ENCODE measurements around the gene EME1. TPM values are rescaled to one million over a fixed set of nuclear protein-coding genes. Genes with fewer than 3 reads are reported as not detected.

The EME1 gene
- polyA plus RNA-seq, 1 of the 3 experiments (the other 2 are of a cell fraction) = 16.9 TPM

DNA sequence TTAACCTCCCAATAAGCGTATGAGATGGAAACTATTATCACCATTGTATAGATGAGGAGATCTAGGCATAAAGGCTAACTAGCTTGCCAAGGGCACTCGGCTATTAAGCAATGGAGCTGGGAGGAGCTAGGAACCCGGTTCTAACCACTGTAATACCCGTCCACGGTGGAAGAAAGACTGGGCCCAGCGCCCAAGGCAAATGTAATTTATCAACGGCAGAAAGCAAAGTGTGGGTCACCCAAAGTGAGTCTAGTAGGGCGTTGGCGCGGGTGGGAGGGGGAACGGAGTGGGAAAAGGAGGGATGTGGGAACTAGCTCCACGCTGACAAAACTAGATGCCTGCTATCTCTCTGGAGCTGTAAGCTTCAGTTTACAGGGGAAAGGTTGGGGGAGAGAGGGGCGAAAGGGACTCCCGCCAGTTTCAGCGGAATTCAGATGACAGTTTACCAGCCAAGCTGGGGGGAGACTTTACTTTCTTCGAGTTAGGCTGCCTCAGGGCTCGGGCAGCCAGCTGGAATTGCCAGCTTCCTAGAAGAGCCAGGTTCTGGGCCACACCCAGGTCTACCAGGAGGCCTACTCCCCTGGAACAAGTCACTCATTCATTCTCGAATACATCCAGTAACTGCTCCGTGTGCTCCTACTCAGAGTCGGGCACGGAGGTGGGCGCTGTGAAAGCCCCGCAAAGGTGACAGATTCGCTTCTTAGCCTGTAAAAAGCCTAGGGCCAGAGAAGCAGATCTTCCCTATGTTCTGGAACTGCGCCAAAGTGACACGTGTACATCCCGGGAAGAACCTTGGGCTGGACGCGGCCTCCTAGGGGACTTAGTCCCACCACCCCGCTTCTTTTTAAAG lies 23.5 kb downstream of the EME1 start:
- peaks cover 10 to 23% of the 10 kb centered on the region in 2 experiments for H3K4me1 ChIP-seq (ENCODE audit: control insufficient read depth in 1 of 2, insufficient read depth in 2 of 2, low read depth in 1 of 2, low read length in 1 of 2)
- H3K79me2 ChIP-seq (ENCODE audit: insufficient read depth) = peaks cover 59% of the 10 kb centered on the region
- POLR2A ChIA-PET = interaction anchor here (1.2 to 2.6 kb wide), 8 partner anchors 7 to 83 kb away, joined by 3 to 12 read pairs (median 6); partner anchors contain the start of gene ACSF2
- H3F3A ChIP-seq (replicated peaks; ENCODE audit: insufficient read depth) = no peaks in the 10 kb centered on the region
- H3K9ac ChIP-seq = peak overlapping the region; percentile 99
- H3K4me3 ChIP-seq (ENCODE audit: low read depth in 2 of 2, low read length in 1 of 2) = peak overlapping the region; percentile 91 to 99
- H3K9me2 ChIP-seq = no peaks in the 10 kb centered on the region
- DNase-seq = peak; percentile 58
- WGBS (ENCODE audit: low lambda C conversion rate) = 3% methylated on average over 30 of the region's 30 CpGs
- H3K27ac ChIP-seq (ENCODE audit: low read depth in 2 of 2, low read length in 1 of 2) = peak overlapping the region; percentile 74 to 83
- H3K36me3 ChIP-seq (replicated peaks in 1 of 2; ENCODE audit: control insufficient read depth in 1 of 2, insufficient read depth in 2 of 2, low read length in 1 of 2) = peaks cover 38 to 44% of the 10 kb centered on the region in 2 experiments
- CTCF ChIA-PET = interaction anchor here (0.6 to 4.6 kb wide), 41 partner anchors 8 to 300 kb away, joined by 3 to 80 read pairs (median 9); partner anchors contain the start of genes ACSF2, COL1A1, EME1 and MRPL27
- H2AFZ ChIP-seq (ENCODE audit: low read depth) = no peak overlapping the region
- TF ChIP-seq USF2 (IDR thresholded peaks at IDR 0.05; ENCODE audit: borderline replicate concordance, low read depth, low read length) = no peak
- TF ChIP-seq MXI1 (IDR thresholded peaks at IDR 0.05; ENCODE audit: low read depth, low read length) = peak; percentile 72; the same call in 1 of the 2 replicates
- TF ChIP-seq MAX (IDR thresholded peaks at IDR 0.05; ENCODE audit: low read depth) = peak; percentile 65; the same call in 1 of the 2 replicates
- TF ChIP-seq NFIC (IDR thresholded peaks at IDR 0.05; ENCODE audit: borderline replicate concordance) = peak; percentile 60; the same call in 1 of the 2 replicates
- H3K27me3 ChIP-seq (ENCODE audit: insufficient read depth) = no peaks in the 10 kb centered on the region
- peak overlapping the region; percentile 97 for H3K4me2 ChIP-seq
- peaks cover 44% of the 10 kb centered on the region for H4K20me1 ChIP-seq (ENCODE audit: insufficient read depth)
- H3K9me3 ChIP-seq = no peaks in the 10 kb centered on the region

- Histone ChIP-seq H3K27me3 (ENCODE audit: insufficient read depth) (no peaks in the 10 kb centered on the region; the same call in 1 of the 2 replicates), H3K9ac (peak within 1 kb of the TSS; percentile 99), H3K4me3 (ENCODE audit: low read depth in 2 of 2, low read length in 1 of 2) (peak within 1 kb of the TSS; percentile 91 to 99), H3K27ac (ENCODE audit: low read depth in 2 of 2, low read length in 1 of 2) (peak within 1 kb of the TSS; percentile 74 to 83), H4K20me1 (ENCODE audit: insufficient read depth) (peaks cover 38% of the 10 kb centered on the region), H3F3A (replicated peaks; ENCODE audit: insufficient read depth) (no peaks in the 10 kb centered on the region), H3K79me2 (ENCODE audit: insufficient read depth) (peaks cover 50% of the 10 kb centered on the region), H3K9me2 (no peaks in the 10 kb centered on the region), H3K4me1 (ENCODE audit: control insufficient read depth in 1 of 2, insufficient read depth in 2 of 2, low read depth in 1 of 2, low read length in 1 of 2) (peaks cover 10 to 23% of the 10 kb centered on the region in 2 experiments), H2AFZ (ENCODE audit: low read depth) (peak within 1 kb of the TSS; percentile 60; the same call in 1 of the 2 replicates), H3K9me3 (no peaks in the 10 kb centered on the region), H3K36me3 (replicated peaks in 1 of 2; ENCODE audit: control insufficient read depth in 1 of 2, insufficient read depth in 2 of 2, low read length in 1 of 2) (peaks cover 29 to 35% of the 10 kb centered on the region in 2 experiments), H3K4me2 (peak within 1 kb of the TSS; percentile 97)
- DNase-seq = peak; percentile 99
- ChIA-PET POLR2A (interaction anchor here (0.8 to 2.6 kb wide), 10 partner anchors 8 to 82 kb away, joined by 3 to 12 read pairs (median 4); partner anchors contain the start of gene ACSF2), CTCF (interaction anchor here (0.6 to 4.6 kb wide), 54 partner anchors 9 to 637 kb away, joined by 3 to 80 read pairs (median 6); partner anchors contain the start of genes ACSF2, COL1A1, EME1 and MRPL27)
- under 1% methylated on average over 57 of the region's 70 CpGs for WGBS (ENCODE audit: low lambda C conversion rate)
- TF ChIP-seq FOSL2 (IDR thresholded peaks at IDR 0.05; ENCODE audit: borderline replicate concordance, low read depth) = peak; percentile 58; the same call in 1 of the 2 replicates
- TF ChIP-seq RFX5 (IDR thresholded peaks at IDR 0.05; ENCODE audit: low read length) = no peak
- peak; percentile 100 for TF ChIP-seq SIN3A (IDR thresholded peaks at IDR 0.05; ENCODE audit: borderline replicate concordance, low read depth, low read length)
- TF ChIP-seq, protein P1, sequence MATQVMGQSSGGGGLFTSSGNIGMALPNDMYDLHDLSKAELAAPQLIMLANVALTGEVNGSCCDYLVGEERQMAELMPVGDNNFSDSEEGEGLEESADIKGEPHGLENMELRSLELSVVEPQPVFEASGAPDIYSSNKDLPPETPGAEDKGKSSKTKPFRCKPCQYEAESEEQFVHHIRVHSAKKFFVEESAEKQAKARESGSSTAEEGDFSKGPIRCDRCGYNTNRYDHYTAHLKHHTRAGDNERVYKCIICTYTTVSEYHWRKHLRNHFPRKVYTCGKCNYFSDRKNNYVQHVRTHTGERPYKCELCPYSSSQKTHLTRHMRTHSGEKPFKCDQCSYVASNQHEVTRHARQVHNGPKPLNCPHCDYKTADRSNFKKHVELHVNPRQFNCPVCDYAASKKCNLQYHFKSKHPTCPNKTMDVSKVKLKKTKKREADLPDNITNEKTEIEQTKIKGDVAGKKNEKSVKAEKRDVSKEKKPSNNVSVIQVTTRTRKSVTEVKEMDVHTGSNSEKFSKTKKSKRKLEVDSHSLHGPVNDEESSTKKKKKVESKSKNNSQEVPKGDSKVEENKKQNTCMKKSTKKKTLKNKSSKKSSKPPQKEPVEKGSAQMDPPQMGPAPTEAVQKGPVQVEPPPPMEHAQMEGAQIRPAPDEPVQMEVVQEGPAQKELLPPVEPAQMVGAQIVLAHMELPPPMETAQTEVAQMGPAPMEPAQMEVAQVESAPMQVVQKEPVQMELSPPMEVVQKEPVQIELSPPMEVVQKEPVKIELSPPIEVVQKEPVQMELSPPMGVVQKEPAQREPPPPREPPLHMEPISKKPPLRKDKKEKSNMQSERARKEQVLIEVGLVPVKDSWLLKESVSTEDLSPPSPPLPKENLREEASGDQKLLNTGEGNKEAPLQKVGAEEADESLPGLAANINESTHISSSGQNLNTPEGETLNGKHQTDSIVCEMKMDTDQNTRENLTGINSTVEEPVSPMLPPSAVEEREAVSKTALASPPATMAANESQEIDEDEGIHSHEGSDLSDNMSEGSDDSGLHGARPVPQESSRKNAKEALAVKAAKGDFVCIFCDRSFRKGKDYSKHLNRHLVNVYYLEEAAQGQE (IDR thresholded peaks at IDR 0.05; ENCODE audit: low read depth, low read length) = peak; percentile 60
- TF ChIP-seq GATA2 (CRISPR knock-in tag; IDR thresholded peaks at IDR 0.05) = no peak; the same call in 1 of the 2 replicates
- TF ChIP-seq TEAD4 (IDR thresholded peaks at IDR 0.05; ENCODE audit: borderline replicate concordance, insufficient read depth) = no peak; the same call in 1 of the 2 replicates
- TF ChIP-seq RCOR1 (IDR thresholded peaks at IDR 0.05; ENCODE audit: low read length) = peak; percentile 89
- peak; percentile 99 for TF ChIP-seq ELF1 (IDR thresholded peaks at IDR 0.05)
- TF ChIP-seq EZH2phosphoT487 (IDR thresholded peaks at IDR 0.05; ENCODE audit: borderline replicate concordance, low read depth) = no peak
- TF ChIP-seq MEF2A (IDR thresholded peaks at IDR 0.05; ENCODE audit: borderline replicate concordance, low read depth) = no peak
- no peak for TF ChIP-seq EP300 (IDR thresholded peaks at IDR 0.05; ENCODE audit: borderline replicate concordance in 1 of 2, low read depth in 1 of 2, low read length in 1 of 2)
- TF ChIP-seq NRF1 (IDR thresholded peaks at IDR 0.05; ENCODE audit: low read depth, low read length) = no peak
- no peak; the same call in 1 of the 2 replicates for TF ChIP-seq PBX3 (IDR thresholded peaks at IDR 0.05)
These were observed 24.3 kb downstream of the EME1 start, which contains the start of gene LRRC59 for GRCh38 chr17:50397111-50397918. LRRC59 (minus strand) TSS chr17:50397523; CDS start chr17:50397317, 206 bp downstream.
